ENCODE measurements around the gene UBE2L5.

Gene UBE2L5

DNA sequence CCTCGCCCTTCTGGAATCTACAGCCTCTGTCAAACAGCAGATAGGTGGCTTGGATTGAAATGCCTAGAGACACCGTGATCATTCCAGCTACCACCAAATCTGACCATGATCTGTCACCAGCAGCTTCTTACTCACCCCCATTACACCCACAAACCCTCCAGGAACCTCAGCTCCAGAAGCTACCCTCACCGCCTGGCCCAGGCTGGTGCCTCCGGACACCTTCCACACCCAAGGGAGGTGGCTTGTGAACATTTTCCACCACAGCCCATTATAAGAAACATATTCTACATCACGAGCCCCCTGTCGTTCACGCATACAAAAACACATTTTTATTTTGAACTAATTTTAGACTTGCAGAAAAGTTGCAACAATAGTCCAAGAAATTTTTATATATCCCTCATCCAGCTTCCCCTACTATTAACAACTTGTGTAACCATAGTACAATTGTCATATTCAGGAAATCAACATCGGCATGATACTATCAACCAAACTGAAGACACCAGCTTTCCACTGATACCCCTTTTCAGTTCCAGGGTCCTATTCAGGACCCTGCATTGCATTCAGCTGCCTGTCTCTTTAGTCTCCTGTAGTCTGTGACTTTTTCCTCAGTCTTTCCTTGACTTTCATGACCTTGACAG, 15.4 kb upstream of the UBE2L5 start:
- no peak for DNase-seq

DNA sequence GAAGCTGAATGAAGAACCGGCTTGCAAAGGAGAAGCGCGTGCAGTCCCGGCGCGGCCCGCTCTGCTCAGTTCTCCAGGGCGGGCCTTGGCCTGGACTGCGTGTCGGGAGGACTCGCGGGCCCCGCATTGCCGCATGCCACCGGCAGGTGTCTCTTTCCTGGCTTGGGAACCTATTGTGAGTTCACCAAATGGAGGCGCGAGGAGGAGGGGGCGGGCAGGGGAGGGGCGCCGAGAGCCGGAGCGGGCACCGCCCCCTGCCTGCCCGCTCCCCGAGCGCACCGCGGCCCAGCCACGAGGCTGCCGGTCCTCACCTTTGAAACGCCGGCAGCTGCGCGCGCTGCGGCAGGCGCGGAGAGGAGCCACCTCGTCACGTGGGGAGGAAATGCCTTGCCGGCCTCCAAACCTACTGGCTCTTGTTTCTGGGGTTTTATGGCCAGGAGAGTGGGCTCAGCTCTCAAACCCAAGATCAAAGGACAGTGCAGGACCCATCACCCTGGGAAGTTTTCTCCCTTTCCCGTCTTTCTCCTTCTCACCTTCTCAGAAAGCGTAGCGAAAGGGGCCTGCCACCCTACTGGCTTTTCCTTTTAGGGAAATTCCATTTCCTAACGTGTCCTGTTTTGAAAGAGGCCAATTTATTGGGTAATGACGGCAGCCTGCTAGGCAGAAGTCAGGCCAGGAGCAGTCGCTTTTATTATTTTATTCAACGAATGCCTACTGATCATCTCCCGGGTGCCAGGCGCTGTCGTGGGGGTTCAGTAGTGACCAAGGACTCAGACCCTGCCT, 13.8 kb upstream of the UBE2L5 start:
- DNase-seq, result peak; percentile 5

DNA sequence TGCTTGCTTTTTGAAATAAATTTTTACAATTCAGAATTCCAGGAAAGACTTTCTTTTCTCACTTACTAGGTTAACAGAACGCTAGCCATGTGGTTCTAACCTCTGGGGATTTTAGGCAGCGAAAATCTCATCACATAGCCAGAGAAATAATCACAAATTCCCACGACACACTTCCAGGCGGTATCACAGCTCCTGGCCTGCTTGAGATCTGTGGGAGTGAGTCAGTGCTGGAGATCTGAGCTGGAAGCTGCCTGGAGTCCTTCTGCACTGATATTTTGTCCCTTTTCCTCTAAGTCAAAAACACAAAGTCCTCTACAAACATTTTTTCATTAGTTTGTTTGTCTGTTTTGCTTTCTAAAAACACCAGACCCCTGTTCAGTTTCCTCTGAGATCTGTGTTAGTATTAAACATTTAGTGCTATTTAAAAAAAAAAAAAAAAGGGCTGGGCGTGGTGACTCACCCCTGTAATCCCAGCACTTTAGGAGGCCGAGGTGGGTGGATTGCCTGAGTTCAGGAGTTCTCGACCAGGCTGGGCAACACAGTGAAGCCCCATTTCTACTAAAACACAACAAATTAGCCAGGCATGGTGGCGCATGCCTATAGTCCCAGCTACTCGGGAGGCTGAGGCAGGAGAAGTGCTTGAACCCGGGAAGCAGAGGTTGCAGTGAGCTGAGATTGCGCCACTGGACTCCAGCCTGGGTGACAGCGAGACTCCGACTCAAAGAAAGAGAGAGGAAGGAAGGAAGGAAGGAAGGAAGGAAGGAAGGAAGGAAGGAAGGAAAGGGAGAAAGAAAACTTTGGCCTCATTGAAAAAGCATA, 12.2 kb upstream of the UBE2L5 start:
- DNase-seq, result no peak

DNA sequence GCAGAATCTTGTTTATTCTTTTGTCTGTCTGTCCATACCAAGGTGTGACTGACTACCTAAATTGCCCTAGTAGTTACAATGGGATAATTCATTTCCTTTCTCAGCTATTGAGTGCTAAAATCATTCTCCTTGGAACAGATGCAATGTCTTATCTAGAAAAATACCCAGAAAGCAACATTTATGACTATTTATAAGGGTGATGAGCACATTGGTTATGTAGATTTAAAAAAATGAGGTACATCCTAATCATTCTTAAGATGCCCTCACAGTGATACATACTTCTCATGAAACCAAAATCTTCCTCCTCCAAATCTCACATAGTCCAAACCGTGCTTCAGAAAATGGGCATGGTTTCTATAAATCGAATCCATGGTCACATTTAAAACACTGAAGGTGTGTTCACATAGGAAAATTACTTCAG, 11.6 kb upstream of the UBE2L5 start:
- no peak for DNase-seq

DNA sequence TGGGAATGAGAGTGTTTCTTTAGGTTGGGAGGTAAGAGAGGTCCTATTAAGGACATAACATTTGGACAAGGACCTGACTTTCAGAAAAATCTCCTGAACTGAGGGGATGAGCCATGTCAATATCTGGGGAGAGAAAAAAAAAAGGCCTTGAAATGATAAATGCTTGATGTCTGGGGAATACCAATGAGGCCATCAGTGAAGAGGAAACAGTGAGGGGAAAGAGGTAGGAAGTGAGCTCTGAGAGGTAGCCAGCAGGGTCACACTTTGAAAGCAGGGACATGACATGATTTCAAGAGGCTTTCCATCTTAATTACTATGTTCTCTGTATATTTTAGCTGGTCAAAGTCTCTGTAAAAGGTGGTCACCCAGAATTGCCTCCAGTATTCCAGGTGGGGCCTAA, 9.9 kb upstream of the UBE2L5 start:
- DNase-seq, result no peak

DNA sequence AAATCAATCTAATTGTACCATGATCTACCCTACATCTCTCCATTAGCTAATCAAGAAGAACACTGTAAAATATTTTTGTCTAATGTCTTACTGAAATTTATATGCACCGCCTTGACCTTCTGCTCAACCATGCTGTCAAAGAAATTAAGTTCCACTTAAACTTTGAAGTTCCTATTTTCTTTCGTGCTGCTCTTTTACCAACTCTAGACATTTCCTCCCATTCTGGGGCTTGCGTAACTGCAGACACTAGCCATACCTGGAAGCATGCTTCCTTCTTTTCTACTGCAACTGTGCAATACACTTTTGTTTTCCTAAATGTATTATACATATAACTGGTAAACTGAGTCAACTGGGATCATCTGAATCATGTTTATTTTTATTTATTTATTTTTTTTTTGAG, 8.5 kb upstream of the UBE2L5 start:
- DNase-seq, result no peak

DNA sequence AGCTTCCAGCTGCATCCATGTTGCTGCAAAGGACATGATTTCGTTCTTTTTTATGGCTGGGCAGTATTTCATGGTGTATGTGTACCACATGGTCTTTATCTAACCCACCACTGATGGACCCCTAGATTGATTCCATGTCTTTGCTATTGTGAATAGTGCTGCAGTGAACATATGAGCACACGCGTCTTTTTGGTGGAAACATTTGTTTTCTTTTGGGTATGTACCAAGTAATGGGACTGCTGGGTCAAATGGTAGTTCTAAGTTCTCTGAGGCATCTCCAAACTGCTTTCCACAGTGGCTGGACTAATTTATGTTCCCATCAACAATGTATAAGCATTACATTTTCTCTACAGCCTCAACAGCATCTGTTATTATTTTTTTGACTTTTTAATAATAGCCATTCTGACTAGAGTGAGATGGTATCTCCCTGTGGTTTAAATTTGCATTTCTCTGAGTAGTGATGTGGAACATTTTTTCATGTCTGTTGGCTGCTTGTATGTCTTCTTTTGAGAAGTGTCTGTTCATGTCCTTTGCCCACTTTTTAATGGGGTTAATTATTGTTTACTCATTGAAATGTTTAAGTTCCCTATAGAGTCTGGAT, 6.8 kb upstream of the UBE2L5 start:
- DNase-seq, result no peak

DNA sequence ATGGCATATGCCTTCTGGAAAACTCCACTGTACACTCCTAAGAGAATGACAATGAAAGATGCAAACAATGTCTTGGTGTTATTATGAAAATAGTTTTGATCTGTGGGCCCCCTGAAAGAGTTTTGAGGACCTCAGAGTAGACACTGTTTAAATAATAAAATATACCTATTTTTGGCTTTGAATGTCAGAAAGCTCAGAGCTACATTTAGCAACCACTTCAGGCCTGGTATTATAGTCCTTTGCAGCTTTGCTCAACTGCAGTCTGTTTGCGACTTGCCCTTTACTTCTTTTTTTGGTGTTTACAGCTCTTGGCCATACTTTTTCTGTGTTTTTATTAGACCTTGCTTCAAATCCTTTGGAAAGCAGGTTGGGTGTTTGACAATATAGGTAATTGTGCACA, 5.8 kb upstream of the UBE2L5 start:
- DNase-seq, result no peak

DNA sequence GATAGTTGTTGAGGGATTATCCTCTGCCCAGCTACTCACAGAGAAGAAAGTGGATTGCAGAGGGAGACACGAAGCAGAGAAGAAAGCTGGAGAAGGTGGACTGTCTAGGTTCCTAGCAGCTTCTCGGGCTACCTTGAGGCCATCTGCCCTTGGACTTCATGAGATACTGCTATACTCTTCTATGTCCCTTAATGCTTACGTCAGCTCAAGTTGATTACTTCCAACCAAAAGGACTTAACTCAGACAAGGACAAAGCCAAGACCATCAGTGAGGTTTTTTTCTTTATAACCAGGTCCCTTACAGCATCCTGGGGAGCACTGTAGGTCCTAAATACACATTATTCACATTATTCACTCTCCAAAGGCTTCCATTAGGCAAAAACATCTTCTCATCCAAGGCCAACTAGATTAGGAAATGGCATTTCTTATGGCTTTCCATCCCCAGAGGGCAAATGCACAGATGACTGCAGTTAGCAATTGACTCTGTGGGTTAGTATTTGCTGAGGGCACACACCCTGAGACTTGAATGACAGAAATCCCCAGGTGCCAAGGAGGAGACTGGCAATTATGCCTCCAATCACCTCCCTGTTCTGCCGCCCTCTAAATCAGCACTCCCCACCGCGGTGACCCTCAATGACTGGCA, 4.1 kb upstream of the UBE2L5 start:
- no peak for DNase-seq

DNA sequence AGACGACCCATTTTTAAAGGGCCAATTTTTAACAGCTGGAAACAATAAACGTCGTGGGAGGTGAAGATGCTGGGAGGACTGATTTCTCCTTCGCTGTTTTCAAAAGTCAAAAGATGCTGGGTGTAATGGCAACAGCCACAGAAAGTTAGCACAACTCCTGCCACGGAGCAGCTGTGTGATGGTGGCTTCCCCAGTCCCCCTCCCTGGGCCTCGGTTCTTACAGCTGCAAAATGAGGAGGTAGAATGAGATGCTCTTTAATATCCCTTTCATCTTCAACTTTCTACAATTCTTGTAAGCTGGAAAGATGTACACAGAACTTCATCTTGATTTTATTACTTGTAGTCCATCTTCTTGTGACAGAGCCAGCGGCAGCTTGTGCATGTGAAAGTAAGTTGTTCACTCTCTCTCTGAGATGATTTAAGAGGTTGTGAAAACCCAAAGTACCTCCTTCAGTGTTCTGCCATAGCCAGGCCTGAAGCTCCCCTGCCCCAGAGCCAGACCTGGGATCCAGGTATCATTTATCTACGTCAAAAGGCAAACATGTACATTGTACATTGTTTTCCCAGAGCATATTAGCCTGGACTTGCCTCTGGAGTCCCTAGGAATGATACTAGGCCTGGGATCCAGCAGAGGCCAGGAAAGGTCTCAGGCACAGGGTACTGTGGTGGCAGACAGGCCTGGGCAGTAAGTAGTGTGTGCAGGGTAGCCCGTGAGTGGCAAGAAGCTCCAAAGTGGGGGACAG, 3.4 kb upstream of the UBE2L5 start:
- DNase-seq, result no peak

DNA sequence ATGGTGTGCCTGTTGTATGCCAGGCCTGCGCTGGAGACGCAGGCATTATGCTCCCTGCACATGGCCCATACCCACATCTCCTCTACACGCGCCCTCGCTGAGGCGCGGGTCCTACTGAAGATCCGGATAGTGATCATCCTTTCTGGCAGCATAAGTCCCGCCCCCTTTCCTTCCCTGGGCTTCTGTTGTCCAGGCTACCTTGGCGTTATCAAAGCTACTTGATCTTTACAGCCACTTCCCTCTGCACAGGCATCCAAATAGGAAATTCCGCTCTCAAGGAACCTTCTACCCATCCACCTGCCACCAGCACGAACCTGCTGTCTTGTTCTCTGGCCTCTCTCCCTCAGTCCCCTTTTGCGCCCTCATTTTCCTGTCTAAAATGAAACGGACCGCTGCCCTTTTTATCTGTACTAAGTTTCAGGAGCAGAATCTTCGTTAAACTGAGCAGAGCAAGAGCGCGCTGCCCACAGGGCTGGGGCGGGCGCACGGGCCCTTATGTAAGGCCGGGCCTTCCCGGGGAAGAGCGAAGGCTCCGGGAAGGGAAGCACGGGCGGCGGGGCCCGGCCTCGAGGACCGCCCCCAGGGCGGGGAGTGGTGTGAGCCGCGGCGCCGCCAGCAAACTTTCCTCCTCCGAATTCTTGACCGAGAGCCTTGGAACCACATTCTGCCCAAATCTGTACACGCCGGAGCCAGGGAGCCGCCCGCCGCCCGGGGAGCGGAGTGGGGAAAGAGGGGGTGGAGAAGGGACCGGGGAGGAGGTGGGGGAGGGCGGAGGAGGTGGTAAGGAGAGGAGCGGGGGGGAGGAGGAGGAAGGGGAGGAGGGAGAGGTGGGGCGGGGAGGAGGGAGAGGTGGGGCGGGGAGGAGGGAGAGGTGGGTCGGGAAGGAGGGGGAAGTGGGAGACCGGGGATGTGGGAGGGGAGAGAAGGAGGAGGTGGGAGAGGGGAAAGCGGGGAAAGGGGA, 920 bp upstream of the UBE2L5 start:
- DNase-seq, result no peak

DNA sequence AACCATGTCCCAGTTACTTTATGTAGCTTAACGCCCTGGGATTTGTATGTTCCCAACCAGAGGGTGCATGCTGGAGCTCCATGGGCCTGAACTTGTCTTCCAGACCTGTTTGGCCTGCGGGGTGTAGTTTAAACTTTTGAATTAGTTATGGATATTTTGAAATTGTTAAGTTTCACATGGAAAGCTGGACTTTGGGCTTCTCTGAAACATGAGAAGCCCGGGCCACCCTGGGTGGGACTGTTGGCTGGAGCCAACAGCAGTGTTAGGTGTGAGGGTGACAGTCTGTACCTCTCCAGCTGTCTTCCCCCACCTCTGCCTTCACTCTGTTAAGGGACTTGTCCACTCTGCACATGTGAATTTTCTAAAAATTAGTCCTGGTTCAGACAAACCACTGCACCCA, 1.6 kb downstream of the UBE2L5 start:
- no peak for DNase-seq

DNA sequence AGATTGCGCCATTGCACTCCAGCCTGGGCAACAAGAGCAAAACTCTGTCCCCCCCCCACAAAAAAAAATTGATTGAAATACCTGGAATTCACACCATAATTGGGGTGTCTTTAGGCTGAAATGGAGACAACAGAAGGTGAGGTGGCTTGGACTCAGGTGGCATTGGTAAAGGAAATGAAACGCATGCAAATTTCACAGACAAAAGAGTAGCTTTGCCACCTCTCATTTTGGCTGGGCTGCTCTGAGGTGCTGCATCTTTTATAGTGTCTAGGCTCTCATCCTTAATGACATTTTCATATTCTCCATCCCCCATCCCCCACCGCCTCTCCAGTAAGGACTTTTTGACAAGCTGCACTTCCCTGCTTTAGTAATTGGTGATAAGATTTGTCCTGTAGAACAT, 6.9 kb downstream of the UBE2L5 start:
- DNase-seq, result no peak

DNA sequence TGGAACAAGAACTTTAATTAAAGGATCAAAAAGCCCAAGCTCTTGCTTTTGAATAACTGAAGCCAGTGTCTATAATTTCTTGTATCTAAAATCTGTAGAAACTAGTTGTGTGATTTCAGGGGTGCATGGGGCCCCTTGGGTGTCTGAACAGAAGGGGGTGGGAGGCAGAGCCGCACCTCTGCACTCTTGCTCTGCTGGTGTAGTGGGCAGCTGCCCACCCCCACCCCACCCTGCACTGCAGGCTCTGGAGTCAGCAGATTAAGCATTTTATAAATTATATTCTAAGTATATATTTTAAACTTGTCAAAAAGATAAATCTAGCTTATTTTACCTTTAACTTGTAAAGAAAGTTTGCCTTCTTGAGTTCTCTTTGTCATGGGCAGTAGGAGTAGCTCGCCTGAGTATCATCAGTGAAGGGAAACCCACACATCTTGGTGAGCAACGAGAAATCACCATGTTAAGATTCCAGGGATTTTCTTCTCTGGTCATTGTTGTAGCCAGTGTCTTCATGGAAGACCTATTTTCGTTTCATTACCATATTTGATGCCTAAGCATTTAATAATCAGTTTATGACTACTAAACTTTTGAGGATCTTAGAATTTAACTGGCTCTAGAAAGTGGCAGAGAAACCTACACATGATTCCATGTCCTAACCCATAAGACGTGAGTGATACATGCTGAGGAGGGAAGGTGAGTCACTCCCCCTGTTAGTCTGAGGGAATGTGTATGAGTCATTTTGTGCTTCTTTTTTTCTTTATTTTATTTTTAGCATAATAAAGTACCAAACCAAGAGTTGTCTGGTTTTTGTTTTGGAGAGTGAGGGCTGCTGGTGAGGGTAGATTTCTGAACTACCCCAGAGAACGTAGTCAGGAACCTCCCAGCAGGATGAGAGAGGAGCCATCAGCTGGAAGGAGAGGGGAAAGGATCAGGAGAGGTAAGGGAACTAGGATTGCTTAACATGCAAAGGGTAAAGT, 7.7 kb downstream of the UBE2L5 start:
- DNase-seq, result no peak

DNA sequence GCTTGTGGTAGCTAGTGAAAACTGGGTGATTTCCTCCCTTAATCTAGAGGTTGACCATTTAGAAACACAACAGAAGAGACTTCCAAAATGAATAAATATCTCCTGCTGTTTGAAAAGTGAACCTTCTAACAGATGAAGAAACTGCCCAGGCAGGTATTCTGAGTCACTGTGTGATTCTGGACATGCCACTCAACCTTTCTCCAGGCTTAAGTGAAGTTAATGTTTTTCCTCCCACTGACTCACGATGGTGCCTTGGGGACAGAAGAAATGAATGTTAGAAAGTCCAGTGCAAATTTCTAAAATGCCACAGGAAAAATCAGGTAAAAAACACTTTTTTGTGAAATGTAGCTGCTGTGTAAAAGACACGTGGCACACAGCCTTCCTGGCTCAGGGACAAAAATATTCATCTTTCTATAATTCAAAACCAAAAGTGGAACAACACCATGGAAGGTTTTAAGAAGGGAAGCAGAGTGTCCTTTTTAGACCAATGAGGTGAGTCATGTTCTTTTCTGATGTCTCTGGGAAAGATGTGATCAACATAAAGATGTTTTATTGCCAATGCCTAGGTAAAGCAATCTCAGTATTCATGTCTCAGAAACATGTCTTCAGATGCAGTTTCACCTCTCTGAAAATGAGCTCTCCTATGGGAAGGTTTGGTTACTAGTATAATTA, 9.1 kb downstream of the UBE2L5 start:
- DNase-seq, result no peak

DNA sequence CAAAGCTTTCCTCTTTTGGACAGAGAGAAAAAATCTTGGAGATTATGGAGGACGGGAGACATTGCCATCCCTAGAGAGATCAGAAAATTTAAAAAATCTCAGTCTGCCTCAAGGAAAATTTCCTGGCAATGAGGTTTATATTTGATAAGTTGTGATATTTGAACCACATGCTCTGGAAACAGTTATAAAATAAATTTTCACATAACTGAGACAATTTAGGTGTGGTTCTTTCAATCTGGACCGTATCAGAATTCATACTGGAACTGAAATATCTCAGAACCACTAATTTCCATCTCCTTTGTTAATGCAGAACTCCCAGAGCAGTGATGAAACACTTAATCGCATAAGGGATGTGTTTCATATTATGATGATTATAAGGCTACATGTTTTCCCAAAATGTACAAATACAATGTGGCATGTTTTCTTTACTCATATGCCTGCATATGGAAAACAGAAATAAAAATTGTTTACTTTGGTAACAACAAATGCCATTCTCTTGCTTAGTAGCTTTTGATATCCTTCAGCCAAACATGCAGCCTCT, 13.7 kb downstream of the UBE2L5 start:
- DNase-seq, result no peak

DNA sequence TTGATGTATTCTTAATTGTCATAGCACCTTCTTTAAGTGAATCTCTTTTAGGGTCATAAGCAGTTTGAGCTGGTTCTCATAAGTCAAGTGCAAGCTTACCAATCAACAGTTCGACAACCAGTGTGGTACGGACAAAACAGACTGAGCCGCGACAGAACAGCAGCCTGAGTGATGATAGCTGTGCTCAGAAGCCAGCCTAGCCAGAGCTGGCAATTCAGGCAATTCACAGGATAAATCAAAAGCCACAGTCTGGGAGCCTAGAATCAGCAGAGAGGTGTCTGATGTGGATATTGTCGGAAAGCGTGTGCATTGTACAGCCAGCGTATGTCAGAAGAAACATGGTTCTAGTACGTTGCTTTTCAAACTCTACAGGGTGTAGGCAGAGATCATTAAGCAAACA, 14.9 kb downstream of the UBE2L5 start:
- no peak for DNase-seq

DNA sequence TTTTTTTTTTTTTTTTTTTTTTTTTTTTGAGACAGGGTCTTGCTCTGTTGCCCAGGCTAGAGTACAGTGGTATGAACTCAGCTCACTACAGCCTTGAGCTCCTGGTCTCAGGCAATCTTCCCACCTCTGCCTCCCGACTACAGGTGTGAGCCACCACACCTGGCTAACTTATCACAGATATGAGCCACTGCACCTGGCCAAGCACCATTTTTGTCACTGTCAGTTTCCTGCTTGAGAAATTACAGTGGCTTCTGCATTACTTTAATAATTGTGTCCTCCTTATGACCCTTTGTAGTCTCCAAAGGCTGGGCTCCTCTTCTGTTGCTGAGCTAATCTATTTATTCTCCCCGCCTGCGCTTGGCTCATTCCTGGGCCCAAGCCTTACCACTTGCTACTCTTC, 16.0 kb downstream of the UBE2L5 start:
- DNase-seq, result no peak

Data from NCI-H1694 treated with DMSO at 0.1 percent for 48 hours (cell line).